Astrocyte of the spinal cord (primary cell): ENCODE measurements around the gene UNC5C.

Source experiments
- DNase-seq: peaks from one replicate; pipeline ENCODE4 v3.0.0; 2011; ENCODE audit warnings: low read depth, low spot score
- H3K4me3 ChIP-seq: 2 replicates; pipeline ENCODE4 v1.5.1; 2011; ENCODE audit warnings: low read depth, mild to moderate bottlenecking, low read length, moderate library complexity
- CTCF ChIP-seq: IDR thresholded peaks from 2 replicates; pipeline ENCODE4 v1.5.1; 2012; ENCODE audit warnings: low read depth, mild to moderate bottlenecking, low read length, inconsistent platforms
- in situ Hi-C: cut with HindIII; loops from 2 replicates; pipeline ENCODE4 v1.10.0; 2017; ENCODE audit warnings: low sequenced_read_pairs

The UNC5C gene

GRCh38 chr4:95541889-95542607, 6.7 kb downstream of the UNC5C start:
- in situ Hi-C loops, result no loop called here

GRCh38 chr4:95541094-95541493, 7.7 kb downstream of the UNC5C start:
- in situ Hi-C loops, result no loop called here
- no peak overlapping the region for H3K4me3 ChIP-seq
- no peak for DNase-seq
- TF ChIP-seq CTCF, result no peak

More at GRCh38 chr4:95541889-95542607, 6.7 kb downstream of the UNC5C start:
- TF ChIP-seq CTCF, result no peak
- H3K4me3 ChIP-seq, result no peak overlapping the region
- no peak for DNase-seq

- in situ Hi-C loops, result no loop called here
Measured at GRCh38 chr4:95540227-95540626, 8.5 kb downstream of the UNC5C start.

GRCh38 chr4:95539106-95539505, 9.7 kb downstream of the UNC5C start:
- no peak for TF ChIP-seq CTCF
- in situ Hi-C loops, result no loop called here
- H3K4me3 ChIP-seq, result no peak overlapping the region
- DNase-seq, result no peak

More at GRCh38 chr4:95540227-95540626, 8.5 kb downstream of the UNC5C start:
- no peak for TF ChIP-seq CTCF
- DNase-seq, result no peak
- H3K4me3 ChIP-seq, result no peak overlapping the region

GRCh38 chr4:95537863-95538488, 10.8 kb downstream of the UNC5C start:
- no peak for TF ChIP-seq CTCF
- in situ Hi-C loops, result no loop called here
- DNase-seq, result no peak
- H3K4me3 ChIP-seq, result no peak overlapping the region

- H3K4me3 ChIP-seq, result no peak overlapping the region
- no peak for TF ChIP-seq CTCF
- in situ Hi-C loops, result no loop called here
Measured at GRCh38 chr4:95537191-95537590, 11.6 kb downstream of the UNC5C start.

More at GRCh38 chr4:95537191-95537590, 11.6 kb downstream of the UNC5C start:
- DNase-seq, result no peak
